GM12878 (cell line): ENCODE measurements around the gene DOK4. TPM values are rescaled to one million over a fixed set of nuclear protein-coding genes. Genes with fewer than 3 reads are reported as not detected.

Source experiments
- ATAC-seq: fragments of 200-7000 bp; cut with Tn5 transposase; 3 replicates; pipeline ENCODE4 v1.9.1; 2020; ENCODE audit warnings: mild to moderate bottlenecking, moderate library complexity
- BruUV-seq: library from RNA; stranded (reverse); fragments of 400-500 nt; replicated peaks from 2 replicates; lab custom pipeline; 2021; lab: Mats Ljungman, UMichigan
- CTCF ChIA-PET: fragments of 300-600 bp; sonication (Branson Sonifier 250); formaldehyde crosslinking; extraction: SDS; loops from one replicate; lab custom pipeline; 2021; ENCODE audit warnings: inconsistent platforms; lab: Yijun Ruan, JAX
- POLR2A ChIA-PET: fragments of 350-600 bp; formaldehyde crosslinking; extraction: SDS; loops from one replicate; lab custom pipeline; 2021; ENCODE audit warnings: inconsistent platforms; lab: Charles Lee
- RAD21 ChIA-PET: fragments of 300-600 bp; sonication (Branson Sonifier 250); formaldehyde crosslinking; loops from one replicate; lab custom pipeline; 2023; ENCODE audit warnings: antibody characterized with exemption; ENCODE audit not compliant: unreplicated experiment; lab: Charles Lee
- SMC1A ChIA-PET: fragments of 300-600 bp; sonication (Branson Sonifier 250); formaldehyde crosslinking; loops from one replicate; lab custom pipeline; 2023; ENCODE audit not compliant: unreplicated experiment, uncharacterized antibody; lab: Charles Lee
- DNase-seq: peaks from one replicate; pipeline ENCODE4 v3.0.0-alpha.2; 2011; ENCODE audit warnings: low read depth, low spot score
- FAIRE-seq: peaks from 3 replicates; lab custom pipeline; 2011; peaks lifted over from hg19 to GRCh38; lab: Jason Lieb, UNC
- H2AFZ ChIP-seq: 2 replicates; pipeline ENCODE4 v1.6.0; 2011; ENCODE audit warnings: low read depth, low read length, control low read depth; ENCODE audit not compliant: control insufficient read depth
- H3K27ac ChIP-seq: 2 replicates; pipeline ENCODE4 v1.5.1; 2011; ENCODE audit warnings: control low read depth; ENCODE audit not compliant: control insufficient read depth, insufficient read depth
- H3K27me3 ChIP-seq, 2 experiments: replicated peaks in 1 of 2; 2 replicates each; pipeline versions ENCODE4 v1.6.0 to v1.6.1; 2011; ENCODE audit warnings: low read length in 1 of 2; ENCODE audit not compliant: control insufficient read depth in 2 of 2, insufficient read depth in 2 of 2
- H3K36me3 ChIP-seq, 2 experiments: 2 replicates each; pipeline ENCODE4 v1.5.1; 2011; ENCODE audit warnings: low read length in 1 of 2; ENCODE audit not compliant: control insufficient read depth in 2 of 2, insufficient read depth in 2 of 2
- H3K4me1 ChIP-seq: 2 replicates; pipeline ENCODE4 v1.6.1; 2011; ENCODE audit warnings: mild to moderate bottlenecking, low read length, moderate library complexity, mixed read lengths; ENCODE audit not compliant: control insufficient read depth, insufficient read depth
- H3K4me2 ChIP-seq: 2 replicates; pipeline ENCODE4 v1.6.0; 2011; ENCODE audit warnings: control low read depth; ENCODE audit not compliant: control insufficient read depth, insufficient read depth
- H3K4me3 ChIP-seq: fragments of 200-600 bp; sonication (generic); 2 replicates; pipeline ENCODE4 v1.5.1; 2016
- H3K79me2 ChIP-seq: 2 replicates; pipeline ENCODE4 v1.6.0; 2011; ENCODE audit warnings: low read length; ENCODE audit not compliant: control insufficient read depth, insufficient read depth
- H3K9ac ChIP-seq: 2 replicates; pipeline ENCODE4 v1.8.0; 2011; ENCODE audit warnings: low read length, control low read depth, mixed read lengths; ENCODE audit not compliant: control insufficient read depth, insufficient read depth
- H3K9me3 ChIP-seq: replicated peaks from 3 replicates; pipeline ENCODE4 v1.5.1; 2011; ENCODE audit warnings: mild to moderate bottlenecking, low read length; ENCODE audit not compliant: control insufficient read depth, insufficient read depth
- H4K20me1 ChIP-seq: 2 replicates; pipeline ENCODE4 v1.6.0; 2011; ENCODE audit not compliant: control insufficient read depth, insufficient read depth
- CBFB ChIP-seq: IDR thresholded peaks from 2 replicates; pipeline ENCODE4 v1.6.1; 2016; ENCODE audit warnings: antibody characterized with exemption, low read depth
- CREM ChIP-seq: IDR thresholded peaks from 2 replicates; pipeline ENCODE4 v1.6.1; 2014; ENCODE audit warnings: antibody characterized with exemption, low read depth
- MTA3 ChIP-seq: IDR thresholded peaks from 2 replicates; pipeline ENCODE4 v1.6.1; 2012; ENCODE audit warnings: low read length, inconsistent platforms, borderline replicate concordance
- NFIC ChIP-seq: IDR thresholded peaks from 2 replicates; pipeline ENCODE4 v1.6.1; 2012; ENCODE audit warnings: low read depth, mild to moderate bottlenecking, inconsistent platforms, low read length, moderate library complexity
- PBX3 ChIP-seq: IDR thresholded peaks from 2 replicates; pipeline ENCODE4 v1.6.1; 2011; ENCODE audit warnings: mild to moderate bottlenecking, low read depth, low read length, moderate library complexity; ENCODE audit not compliant: insufficient replicate concordance
- PML ChIP-seq: IDR thresholded peaks from 2 replicates; pipeline ENCODE4 v1.6.1; 2012; ENCODE audit warnings: low read length, inconsistent platforms
- POLR2AphosphoS2 ChIP-seq: IDR thresholded peaks from 2 replicates; pipeline ENCODE4 v1.6.1; 2011; ENCODE audit warnings: low read depth, mild to moderate bottlenecking, low read length, improper control_type of control experiment, moderate library complexity
- RB1 ChIP-seq: fragments of 450-650 bp; formaldehyde crosslinking; IDR thresholded peaks from 2 replicates; pipeline ENCODE4 v1.6.1; 2017; ENCODE audit warnings: mild to moderate bottlenecking, borderline replicate concordance
- SIN3A ChIP-seq: IDR thresholded peaks from 2 replicates; pipeline ENCODE4 v1.6.1; 2012; ENCODE audit warnings: low read depth, low read length, improper control_type of control experiment
- SKIL ChIP-seq: fragments of 450-650 bp; IDR thresholded peaks from 2 replicates; pipeline ENCODE4 v1.6.1; 2017; ENCODE audit warnings: mild to moderate bottlenecking, low read depth, inconsistent platforms; ENCODE audit not compliant: poor library complexity, severe bottlenecking
- SP1 ChIP-seq: IDR thresholded peaks from one replicate; pipeline ENCODE4 v1.6.1; 2011; ENCODE audit warnings: low read depth, low read length
- TAF1 ChIP-seq: IDR thresholded peaks from 2 replicates; pipeline ENCODE4 v1.6.1; 2011; ENCODE audit warnings: mild to moderate bottlenecking, low read depth, low read length, borderline replicate concordance
- WRNIP1 ChIP-seq: IDR thresholded peaks from 2 replicates; pipeline ENCODE4 v1.6.1; 2011; ENCODE audit warnings: low read depth, low read length, improper control_type of control experiment, borderline replicate concordance
- ZBED1 ChIP-seq: IDR thresholded peaks from 2 replicates; pipeline ENCODE4 v1.6.1; 2016; ENCODE audit warnings: borderline replicate concordance
- ZNF592 ChIP-seq: fragments of 450-650 bp; IDR thresholded peaks from 2 replicates; pipeline ENCODE4 v1.6.1; 2017; ENCODE audit warnings: mild to moderate bottlenecking, moderate library complexity
- WGBS: methylation state at CpG from one replicate; pipeline ENCODE4 v1.1.6; 2016; ENCODE audit warnings: low lambda C conversion rate; ENCODE audit not compliant: insufficient replicate concordance, insufficient coverage; ENCODE audit errors: missing lambda C conversion rate; 5-methylcytosine and 5-hydroxymethylcytosine counted together
- in situ Hi-C: fragments of 300-500 bp; cut with MboI; formaldehyde crosslinking; loops from 9 replicates; pipeline ENCODE4 v1.14.3; 2018; ENCODE audit warnings: mixed read lengths
- intact Hi-C: fragments of 100-400 bp; cut with micrococcal nuclease; formaldehyde crosslinking; loops from one replicate; pipeline ENCODE4 v1.14.2; 2022; ENCODE audit not compliant: unreplicated experiment
- polyA plus RNA-seq, 11 experiments: library from polyadenylated mRNA; depleted of rRNA in 4 of 11; unstranded in 6 of 11; stranded (reverse) in 5 of 11; fragments of >200 nt; fragmentation: Nextera tagmentation in 4 of 11; fragmentation: Illumina TruSeq in 1 of 11; extraction: Ambion mirVana in 4 of 11; extraction: Trizol in 1 of 11; gene quantifications; 1 replicate in 1 of 11; 2 replicates in 10 of 11; pipeline versions ENCODE4 v1.2.1 to v1.2.3, GENCODE V29; 2011 to 2016; ENCODE audit warnings: inconsistent platforms in 2 of 11, missing spikeins in 2 of 11, low read depth in 1 of 11
- total RNA-seq, 4 experiments: library from RNA; depleted of rRNA in 3 of 4; stranded (reverse); fragments of >200 nt in 3 of 4; fragmentation: Illumina TruSeq in 1 of 4; extraction: Trizol in 1 of 4; gene quantifications; 2 replicates each; pipeline versions ENCODE4 v1.2.1 to v1.2.3, GENCODE V29; 2013 to 2021

Gene DOK4
- total and polyA plus RNA-seq, 10 of the 15 experiments (the other 5 are each of a cell fraction or from before 2014, with no cell fraction given), result 0.20 to 7.0 (median 2.4) TPM; not detected in 1

- under 1% methylated on average over 47 of the region's 47 CpGs for WGBS
- Histone ChIP-seq H3K9ac (peak within 1 kb of the TSS; percentile 86), H4K20me1 (no peaks in the 10 kb centered on the region), H2AFZ (peak within 1 kb of the TSS; percentile 83), H3K27ac (peak within 1 kb of the TSS; percentile 64), H3K4me1 (peaks cover 7% of the 10 kb centered on the region), H3K27me3 (no peaks in the 10 kb centered on the region), H3K4me3 (peak within 1 kb of the TSS; percentile 98), H3K36me3 (peaks cover 12 to 33% of the 10 kb centered on the region in 2 experiments), H3K79me2 (peaks cover 18% of the 10 kb centered on the region), H3K9me3 (no peaks in the 10 kb centered on the region), H3K4me2 (peak within 1 kb of the TSS; percentile 93)
- in situ Hi-C loops (no loop called here), intact Hi-C loops (loop anchor here (1.0 to 5.0 kb wide), 2 partner anchors 55 to 162 kb away; no protein-coding TSS in a partner anchor)
- ChIA-PET RAD21 (interaction anchor here (0.7 to 1.8 kb wide), 6 partner anchors 14 to 84 kb away, joined by 3 to 6 read pairs (median 4); partner anchors contain the start of genes CIAPIN1 and COQ9), POLR2A (interaction anchor here (0.6 to 4.5 kb wide), 6 partner anchors 13 to 849 kb away, joined by 3 to 14 read pairs (median 3); partner anchors contain the start of genes CIAPIN1 and COQ9), SMC1A (interaction anchor here (0.7 to 2.3 kb wide), 6 partner anchors 12 to 186 kb away, joined by 3 to 9 read pairs (median 3); no protein-coding TSS in a partner anchor), CTCF (interaction anchor here (0.6 to 7.0 kb wide), 23 partner anchors 9 to 275 kb away, joined by 3 to 51 read pairs (median 5); partner anchors contain the start of genes CIAPIN1, COQ9 and DOK4)
- FAIRE-seq, result peak; percentile 93
- BruUV-seq, result no TSS peak
- ATAC-seq, result peak; percentile 98
- peak; percentile 37 for DNase-seq
- TF ChIP-seq ZNF592 (peak; percentile 74; the same call in 1 of the 2 replicates), TAF1 (peak; percentile 98), CBFB (peak; percentile 88), SIN3A (0 out of 2 replicates have a peak, but pooled peaks have one; percentile 53), MTA3 (no peak), WRNIP1 (no peak), SP1 (no peak), POLR2AphosphoS2 (peak; percentile 88; the same call in 1 of the 2 replicates), NFIC (no peak), SKIL (no peak), CREM (peak; percentile 78), PBX3 (no peak), PML (peak; percentile 93; the same call in 1 of the 2 replicates), ZBED1 (peak; percentile 56; the same call in 1 of the 2 replicates), RB1 (peak; percentile 59; the same call in 1 of the 2 replicates)
These were observed 23.9 kb downstream of the DOK4 start, which contains the start of gene POLR2C for GRCh38 chr16:57462209-57462977. TSS of gene POLR2C (plus strand) at chr16:57462679. CDS start at chr16:57462725, 46 bp downstream.
